Liver (tissue), 9 donors: Measurements from ENCODE around the gene IRF2BP2. TPM values are rescaled to one million over a fixed set of nuclear protein-coding genes. Genes with fewer than 3 reads are reported as not detected.

ENCODE experiments used
- DNase-seq: peaks from one replicate; pipeline ENCODE4 v3.0.0-alpha.2; 2017; ENCODE audit warnings: low spot score
- H3K27ac ChIP-seq, 2 donors: one replicate each; pipeline ENCODE4 v1.7.0; 2013; ENCODE audit warnings: inconsistent platforms in 2 of 2, low read length in 2 of 2, control low read depth in 1 of 2, low read depth in 1 of 2, mild to moderate bottlenecking in 1 of 2
- H3K27me3 ChIP-seq, 4 donors: one replicate each; pipeline versions ENCODE4 v1.6.1 to v1.7.0; 2013; ENCODE audit warnings: low read length in 3 of 4, inconsistent platforms in 1 of 4, mild to moderate bottlenecking in 1 of 4, moderate library complexity in 1 of 4; ENCODE audit not compliant: control insufficient read depth in 4 of 4, insufficient read depth in 4 of 4
- H3K36me3 ChIP-seq, 4 donors: one replicate each; pipeline versions ENCODE4 v1.6.1 to v1.7.0; 2013; ENCODE audit warnings: low read length in 3 of 4, mild to moderate bottlenecking in 3 of 4, low read depth in 1 of 4, moderate library complexity in 1 of 4; ENCODE audit not compliant: control insufficient read depth in 4 of 4, insufficient read depth in 3 of 4
- H3K4me1 ChIP-seq, 4 donors: one replicate each; pipeline versions ENCODE4 v1.6.1 to v1.7.0; 2013; ENCODE audit warnings: low read length in 3 of 4, mild to moderate bottlenecking in 3 of 4, moderate library complexity in 1 of 4; ENCODE audit not compliant: control insufficient read depth in 4 of 4, insufficient read depth in 4 of 4
- H3K4me3 ChIP-seq, 3 donors: one replicate each; pipeline versions ENCODE4 v1.6.1 to v1.7.0; 2013; ENCODE audit warnings: low read length in 3 of 3, control low read depth in 1 of 3, low read depth in 1 of 3, mild to moderate bottlenecking in 1 of 3
- H3K9ac ChIP-seq, 2 donors: one replicate each; pipeline ENCODE4 v1.7.0; 2013; ENCODE audit warnings: low read length in 2 of 2, mild to moderate bottlenecking in 2 of 2, moderate library complexity in 2 of 2, control low read depth in 1 of 2, low read depth in 1 of 2
- H3K9me3 ChIP-seq, 4 donors: one replicate each; pipeline versions ENCODE4 v1.6.1 to v1.7.0; 2013; ENCODE audit warnings: low read length in 3 of 4; ENCODE audit not compliant: control insufficient read depth in 4 of 4
- CTCF ChIP-seq: fragments of 150-350 bp; IDR thresholded peaks from 2 replicates; pipeline ENCODE4 v1.5.1; 2017; ENCODE audit warnings: improper control_type of control experiment, low read depth, low read length; ENCODE audit not compliant: missing input control
- EGR1 ChIP-seq, 2 donors: IDR thresholded peaks; 2 replicates each; pipeline ENCODE4 v1.6.1; 2016 to 2018; ENCODE audit warnings: antibody characterized with exemption in 2 of 2, low read depth in 2 of 2
- FOXA1 ChIP-seq: IDR thresholded peaks from 2 replicates; pipeline ENCODE4 v1.6.1; 2016; ENCODE audit warnings: antibody characterized with exemption
- FOXA2 ChIP-seq: IDR thresholded peaks from 2 replicates; pipeline ENCODE4 v1.6.1; 2016; ENCODE audit warnings: antibody characterized with exemption
- GABPA ChIP-seq, 2 donors: IDR thresholded peaks in 1 of 2; conservative IDR thresholded peaks in 1 of 2; 2 replicates each; pipeline ENCODE4 v1.6.1; 2016; ENCODE audit warnings: antibody characterized with exemption in 2 of 2, mild to moderate bottlenecking in 1 of 2, moderate library complexity in 1 of 2
- HNF4A ChIP-seq, 2 donors: conservative IDR thresholded peaks; 2 replicates each; pipeline ENCODE4 v1.6.1; 2016; ENCODE audit warnings: antibody characterized with exemption in 2 of 2, mild to moderate bottlenecking in 2 of 2
- HNF4G ChIP-seq: IDR thresholded peaks from 2 replicates; pipeline ENCODE4 v1.6.1; 2016; ENCODE audit warnings: antibody characterized with exemption
- JUND ChIP-seq, 2 donors: IDR thresholded peaks; 2 replicates each; pipeline ENCODE4 v1.6.1; 2016; ENCODE audit warnings: antibody characterized with exemption in 2 of 2
- MAX ChIP-seq: IDR thresholded peaks from 2 replicates; pipeline ENCODE4 v1.6.1; 2016; ENCODE audit warnings: antibody characterized with exemption
- NR2F2 ChIP-seq: IDR thresholded peaks from 2 replicates; pipeline ENCODE4 v1.6.1; 2016; ENCODE audit warnings: antibody characterized with exemption
- RAD21 ChIP-seq, 2 donors: IDR thresholded peaks; 2 replicates each; pipeline ENCODE4 v1.6.1; 2016; ENCODE audit warnings: antibody characterized with exemption in 2 of 2, mild to moderate bottlenecking in 2 of 2
- REST ChIP-seq: IDR thresholded peaks from 2 replicates; pipeline ENCODE4 v1.6.1; 2016; ENCODE audit warnings: antibody characterized with exemption, mild to moderate bottlenecking
- RXRA ChIP-seq, 2 donors: IDR thresholded peaks; 2 replicates each; pipeline ENCODE4 v1.6.1; 2017 to 2018; ENCODE audit warnings: antibody characterized with exemption in 2 of 2, mild to moderate bottlenecking in 1 of 2
- SP1 ChIP-seq: IDR thresholded peaks from 2 replicates; pipeline ENCODE4 v1.6.1; 2018; ENCODE audit warnings: antibody characterized with exemption, mild to moderate bottlenecking
- TAF1 ChIP-seq: conservative IDR thresholded peaks from 2 replicates; pipeline ENCODE4 v1.6.1; 2016; ENCODE audit warnings: antibody characterized with exemption, mild to moderate bottlenecking
- YY1 ChIP-seq: IDR thresholded peaks from 2 replicates; pipeline ENCODE4 v1.6.1; 2016; ENCODE audit warnings: antibody characterized with exemption, mild to moderate bottlenecking
- WGBS: extraction: QIAGEN DNeasy Blood & Tissue Kit; methylation state at CpG from one replicate; pipeline ENCODE4 v1.1.7; 2013; 5-methylcytosine and 5-hydroxymethylcytosine counted together
- polyA plus RNA-seq, 2 donors: library from polyadenylated mRNA; stranded (reverse) in 1 of 2; unstranded in 1 of 2; fragments of 200-250 nt in 1 of 2; fragments of >200 nt in 1 of 2; fragmentation: Nextera tagmentation in 1 of 2; extraction: Ambion mirVana in 1 of 2; gene quantifications; one replicate each; pipeline versions ENCODE4 v1.2.1 to v1.2.3, GENCODE V29; 2013 to 2015
- total RNA-seq, 2 donors: library from RNA; depleted of rRNA; stranded (reverse); fragments of >200 nt; gene quantifications; one replicate each; pipeline ENCODE4 v1.2.3, GENCODE V29; 2014
- TF ChIP-seq, protein P1 (sequence below): IDR thresholded peaks from 2 replicates; pipeline ENCODE4 v1.6.1; 2016; ENCODE audit warnings: antibody characterized with exemption
- TF ChIP-seq, protein P2 (sequence below): IDR thresholded peaks from 2 replicates; pipeline ENCODE4 v1.6.1; 2016; ENCODE audit warnings: antibody characterized with exemption
- donor health status: healthy.
- donor health status: healthy.
- donor health status: healthy.
- donor health status: healthy.
- donor health status: healthy.

The IRF2BP2 gene
- total and polyA plus RNA-seq, 4 donors: 22.2 to 48.2 (median 35.4) TPM

- 35% methylated on average over 10 of the region's 10 CpGs for WGBS
- no peak overlapping the region for H3K4me3 ChIP-seq
- H3K27ac ChIP-seq: peak overlapping the region; percentile 97 to 100
- H3K9ac ChIP-seq: peak overlapping the region in 1 of 2 donors; percentile 99
- no peak for DNase-seq
- TF ChIP-seq HNF4A (conservative IDR thresholded peaks at IDR 0.05) (peak in 1 of 2 donors; percentile 3), RXRA (IDR thresholded peaks at IDR 0.05) (no peak), NR2F2 (no peak), TAF1 (no peak), SP1 (no peak)
- peaks cover 0 to 5% (median 0%) of the 10 kb centered on the region in 4 donors for H3K36me3 ChIP-seq
- no peaks in the 10 kb centered on the region for H3K27me3 ChIP-seq
- peaks cover 7 to 52% (median 35%) of the 10 kb centered on the region in 4 donors for H3K4me1 ChIP-seq
- H3K9me3 ChIP-seq: no peaks in the 10 kb centered on the region
Observed at GRCh38 chr1:234601301-234602017, 8.5 kb downstream of the IRF2BP2 start.

DNA sequence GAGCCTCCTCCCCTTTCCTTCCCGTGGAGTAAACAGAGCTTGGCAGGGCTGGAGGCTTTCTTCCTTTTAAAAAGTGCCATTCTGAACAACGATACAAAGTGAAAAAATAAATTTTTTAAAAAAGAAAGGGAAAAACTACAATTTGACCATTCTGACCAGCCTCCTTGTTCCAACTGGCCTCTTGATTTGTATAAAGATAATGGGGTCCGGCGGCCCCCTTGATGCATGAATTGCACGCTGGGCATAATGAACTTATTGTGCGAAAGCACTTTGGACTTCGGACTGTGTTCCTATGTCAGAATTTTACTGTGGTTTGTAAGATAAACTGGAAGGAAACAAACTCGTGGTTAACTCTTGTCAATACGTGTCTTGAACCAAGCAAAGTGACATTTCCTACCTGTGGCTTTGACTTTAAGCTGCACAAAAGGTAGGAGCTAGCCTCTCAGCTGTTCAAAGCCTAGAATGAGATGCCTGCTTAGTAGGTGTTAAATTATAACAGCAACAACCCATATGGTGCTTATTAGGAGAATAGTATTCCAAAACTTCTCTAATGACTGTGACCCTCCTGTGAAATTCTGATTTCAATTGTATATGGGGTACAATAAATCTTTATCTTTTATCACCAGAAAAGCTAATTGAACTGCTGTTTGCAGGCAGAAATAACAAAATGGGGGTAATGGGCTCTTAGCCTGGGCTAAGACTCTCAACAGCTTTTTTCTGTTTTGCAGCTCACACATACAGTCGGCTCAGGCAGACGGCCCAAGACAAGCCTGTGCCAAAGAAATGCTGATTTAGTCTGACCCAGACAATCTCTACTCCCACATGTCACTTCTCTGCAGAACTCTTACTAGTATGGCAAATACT is 9.3 kb downstream of the IRF2BP2 start:
- H3K27me3 ChIP-seq: no peaks in the 10 kb centered on the region
- no peaks in the 10 kb centered on the region for H3K36me3 ChIP-seq
- peak overlapping the region; percentile 79 to 99 for H3K9ac ChIP-seq
- peak overlapping the region; percentile 97 to 100 for H3K27ac ChIP-seq
- no peaks in the 10 kb centered on the region for H3K9me3 ChIP-seq
- no peak for DNase-seq
- H3K4me1 ChIP-seq: peaks cover 7 to 50% (median 35%) of the 10 kb centered on the region in 4 donors
- H3K4me3 ChIP-seq: peak overlapping the region in 2 of 3 donors; percentile 22 to 68
- TF ChIP-seq NR2F2: peak; percentile 2
- no peak for TF ChIP-seq GABPA (IDR thresholded peaks at IDR 0.05 in 1 of 2, conservative IDR thresholded peaks at IDR 0.05 in 1 of 2)
- no peak for TF ChIP-seq CTCF
- TF ChIP-seq SP1: peak; percentile 77
- no peak for TF ChIP-seq RAD21 (IDR thresholded peaks at IDR 0.05)
- peak; percentile 92 to 96 for TF ChIP-seq HNF4A (conservative IDR thresholded peaks at IDR 0.05)
- peak; percentile 14 for TF ChIP-seq YY1
- no peak for TF ChIP-seq FOXA2
- TF ChIP-seq REST: peak; percentile 41
- peak; percentile 28 to 41 for TF ChIP-seq JUND (IDR thresholded peaks at IDR 0.05)
- TF ChIP-seq, protein P1, sequence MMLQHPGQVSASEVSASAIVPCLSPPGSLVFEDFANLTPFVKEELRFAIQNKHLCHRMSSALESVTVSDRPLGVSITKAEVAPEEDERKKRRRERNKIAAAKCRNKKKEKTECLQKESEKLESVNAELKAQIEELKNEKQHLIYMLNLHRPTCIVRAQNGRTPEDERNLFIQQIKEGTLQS: peak; percentile 9
- peak; percentile 59 to 62 for TF ChIP-seq RXRA (IDR thresholded peaks at IDR 0.05)
- TF ChIP-seq, protein P2, sequence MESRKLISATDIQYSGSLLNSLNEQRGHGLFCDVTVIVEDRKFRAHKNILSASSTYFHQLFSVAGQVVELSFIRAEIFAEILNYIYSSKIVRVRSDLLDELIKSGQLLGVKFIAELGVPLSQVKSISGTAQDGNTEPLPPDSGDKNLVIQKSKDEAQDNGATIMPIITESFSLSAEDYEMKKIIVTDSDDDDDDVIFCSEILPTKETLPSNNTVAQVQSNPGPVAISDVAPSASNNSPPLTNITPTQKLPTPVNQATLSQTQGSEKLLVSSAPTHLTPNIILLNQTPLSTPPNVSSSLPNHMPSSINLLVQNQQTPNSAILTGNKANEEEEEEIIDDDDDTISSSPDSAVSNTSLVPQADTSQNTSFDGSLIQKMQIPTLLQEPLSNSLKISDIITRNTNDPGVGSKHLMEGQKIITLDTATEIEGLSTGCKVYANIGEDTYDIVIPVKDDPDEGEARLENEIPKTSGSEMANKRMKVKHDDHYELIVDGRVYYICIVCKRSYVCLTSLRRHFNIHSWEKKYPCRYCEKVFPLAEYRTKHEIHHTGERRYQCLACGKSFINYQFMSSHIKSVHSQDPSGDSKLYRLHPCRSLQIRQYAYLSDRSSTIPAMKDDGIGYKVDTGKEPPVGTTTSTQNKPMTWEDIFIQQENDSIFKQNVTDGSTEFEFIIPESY: no peak
- TF ChIP-seq EGR1 (IDR thresholded peaks at IDR 0.05; ENCODE audit: low read depth in 2 of 2): peak in 1 of 2 donors; percentile 18
- peak; percentile 45 for TF ChIP-seq MAX
- no peak for TF ChIP-seq TAF1
- TF ChIP-seq FOXA1: no peak
- TF ChIP-seq HNF4G: peak; percentile 85
- WGBS: under 1% methylated on average over 11 of the region's 11 CpGs
